ENCODE measurements around the gene B3GAT3.
"Not testable (repeated sequence)": the region's sequence is repeated elsewhere in the genome, so short reads cannot be mapped to it uniquely, and the experiment has no call there.

B3GAT3 gene

DNA sequence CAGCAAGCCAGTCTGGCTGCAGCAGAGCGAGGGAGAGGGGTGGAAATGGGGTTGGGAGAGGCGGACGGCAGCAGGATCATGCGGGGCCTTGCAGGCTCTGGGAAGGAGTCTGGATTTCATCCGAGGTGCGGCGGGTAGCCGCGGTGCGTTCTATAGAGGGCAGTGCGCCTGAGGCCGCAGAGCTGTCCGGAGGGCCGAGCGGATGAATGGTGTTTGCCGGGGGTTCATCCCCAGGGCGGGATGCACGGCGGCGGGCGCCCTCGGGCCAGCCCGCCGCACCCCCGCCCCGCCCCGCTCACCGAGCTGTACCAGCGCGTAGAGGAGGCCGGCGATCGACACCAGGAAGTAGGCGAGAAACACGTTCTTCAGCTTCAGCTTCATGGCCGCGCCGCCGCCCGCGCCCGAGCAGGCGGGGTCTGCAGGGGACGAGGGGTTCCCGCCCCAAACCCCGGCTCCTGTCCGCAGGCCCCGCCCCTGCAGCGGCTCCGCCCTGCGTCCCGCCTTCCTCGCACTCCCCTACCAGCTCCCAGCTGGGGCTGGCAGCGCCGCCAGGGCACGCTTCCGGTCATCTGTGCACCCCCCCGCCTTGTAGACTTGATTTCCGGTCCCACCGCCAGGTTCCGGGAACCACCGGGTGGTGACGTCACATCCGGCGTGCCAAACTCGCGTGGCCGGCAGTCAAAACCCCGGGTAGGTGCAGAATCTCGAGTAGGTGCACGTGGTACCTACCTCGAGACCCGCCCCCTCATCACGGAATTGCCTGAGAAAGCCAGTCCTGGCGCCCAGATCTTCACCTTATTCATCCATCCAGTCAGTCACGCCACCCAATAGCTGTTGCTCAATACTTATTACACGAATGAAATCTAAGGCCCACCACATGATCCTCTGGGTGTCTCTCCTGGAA is at the start of gene B3GAT3:
B3GAT3 (minus strand) TSS at position 420 of the 904 bp plus-strand sequence; CDS start at position 381, 39 bp downstream.
- peak; percentile 99 for DNase-seq

DNA sequence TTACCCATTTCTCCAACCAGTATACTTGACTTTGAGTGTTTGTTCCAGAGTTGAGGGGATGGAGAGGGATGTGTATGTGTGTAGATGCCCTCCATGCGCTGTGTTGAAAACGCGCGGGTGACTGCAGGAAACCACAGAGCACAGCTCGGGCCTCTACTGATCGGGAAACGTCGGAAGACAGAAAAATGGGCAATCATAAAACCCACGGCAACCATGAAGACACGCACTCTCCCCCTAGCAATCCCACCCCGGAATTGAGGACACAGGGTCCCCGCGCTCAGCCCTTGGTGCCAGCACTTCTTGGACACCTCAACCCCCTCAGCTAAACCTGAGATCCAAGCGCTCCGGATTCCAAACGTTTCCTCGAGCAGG is 49.4 kb upstream of the B3GAT3 start:
- no peak for DNase-seq

DNA sequence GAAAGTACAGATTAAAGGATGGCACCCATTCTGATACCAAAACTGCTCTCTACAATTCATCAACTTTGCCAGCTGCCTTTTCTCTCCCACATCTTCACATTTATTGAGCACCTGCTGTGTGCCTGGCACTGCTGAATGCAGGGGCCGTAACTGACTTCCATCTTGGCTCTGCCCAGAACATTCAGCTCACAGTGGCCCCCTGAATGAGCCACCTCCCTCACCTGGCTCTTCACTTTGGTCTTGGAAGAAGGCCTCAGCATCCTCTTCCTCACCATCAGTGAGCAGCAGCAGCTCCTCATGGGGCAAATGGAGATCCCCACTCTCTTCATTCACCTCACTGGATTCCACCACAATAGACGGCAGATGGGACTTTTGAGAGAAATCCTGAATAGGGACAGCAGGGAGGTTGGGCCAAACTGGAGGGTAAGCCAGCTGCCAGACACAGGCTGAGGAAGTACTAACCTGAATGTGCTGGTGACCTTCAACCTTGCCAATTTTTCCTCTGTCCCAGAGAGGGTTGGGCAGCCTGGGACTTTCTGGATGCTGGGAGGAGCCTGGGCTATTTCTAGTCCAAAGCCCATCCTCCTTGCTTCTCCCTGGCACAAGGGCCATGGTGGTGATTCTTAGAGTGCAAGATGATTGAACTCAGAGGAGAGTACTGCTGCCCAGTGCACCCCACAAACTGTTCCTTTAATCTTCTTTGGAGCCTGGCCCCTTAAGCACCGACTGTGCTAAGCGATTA is 47.8 kb upstream of the B3GAT3 start:
- DNase-seq, result no peak

DNA sequence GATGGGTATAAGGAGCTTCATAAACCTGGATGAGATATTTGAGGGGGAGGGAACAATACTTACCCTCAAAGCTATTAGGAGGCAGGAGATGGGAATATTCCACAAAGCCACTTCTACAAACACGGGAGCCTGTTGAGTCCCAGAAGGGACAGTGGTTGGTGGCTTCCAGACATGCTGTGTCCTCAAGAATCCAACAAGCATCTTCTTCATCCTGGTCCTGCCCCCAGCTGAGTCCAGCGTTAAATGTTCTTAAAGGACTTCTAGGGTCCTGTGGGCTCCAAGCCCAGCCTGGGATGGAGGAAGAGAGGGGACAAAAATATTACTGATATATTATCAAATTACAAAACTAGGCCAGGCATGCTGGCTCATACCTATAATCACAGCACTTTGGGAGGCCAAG is 45.7 kb upstream of the B3GAT3 start:
- no peak for DNase-seq

DNA sequence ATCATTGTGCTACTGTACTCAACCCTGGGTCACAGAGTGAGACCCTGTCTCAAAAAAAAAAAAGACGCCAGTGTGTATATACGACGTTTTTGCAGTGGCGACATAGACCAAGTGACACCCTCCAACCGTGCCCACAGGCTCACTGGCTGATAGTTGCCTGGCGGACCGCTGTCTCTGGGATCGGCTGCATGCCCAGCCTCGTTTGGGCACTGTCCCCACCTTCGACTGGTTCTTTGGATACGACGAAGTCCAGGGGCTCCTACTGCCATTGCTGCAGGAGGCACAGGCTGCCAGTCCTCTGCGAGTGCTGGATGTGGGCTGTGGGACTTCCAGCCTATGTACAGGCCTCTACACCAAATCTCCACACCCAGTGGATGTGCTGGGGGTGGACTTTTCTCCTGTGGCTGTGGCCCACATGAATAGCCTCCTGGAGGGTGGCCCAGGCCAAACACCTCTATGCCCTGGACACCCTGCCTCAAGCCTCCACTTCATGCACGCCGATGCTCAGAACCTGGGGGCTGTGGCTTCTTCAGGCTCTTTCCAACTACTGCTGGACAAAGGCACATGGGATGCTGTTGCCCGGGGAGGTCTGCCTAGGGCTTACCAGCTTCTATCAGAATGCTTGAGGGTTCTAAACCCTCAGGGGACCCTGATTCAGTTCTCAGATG is 44.6 kb upstream of the B3GAT3 start:
- no peak for DNase-seq

DNA sequence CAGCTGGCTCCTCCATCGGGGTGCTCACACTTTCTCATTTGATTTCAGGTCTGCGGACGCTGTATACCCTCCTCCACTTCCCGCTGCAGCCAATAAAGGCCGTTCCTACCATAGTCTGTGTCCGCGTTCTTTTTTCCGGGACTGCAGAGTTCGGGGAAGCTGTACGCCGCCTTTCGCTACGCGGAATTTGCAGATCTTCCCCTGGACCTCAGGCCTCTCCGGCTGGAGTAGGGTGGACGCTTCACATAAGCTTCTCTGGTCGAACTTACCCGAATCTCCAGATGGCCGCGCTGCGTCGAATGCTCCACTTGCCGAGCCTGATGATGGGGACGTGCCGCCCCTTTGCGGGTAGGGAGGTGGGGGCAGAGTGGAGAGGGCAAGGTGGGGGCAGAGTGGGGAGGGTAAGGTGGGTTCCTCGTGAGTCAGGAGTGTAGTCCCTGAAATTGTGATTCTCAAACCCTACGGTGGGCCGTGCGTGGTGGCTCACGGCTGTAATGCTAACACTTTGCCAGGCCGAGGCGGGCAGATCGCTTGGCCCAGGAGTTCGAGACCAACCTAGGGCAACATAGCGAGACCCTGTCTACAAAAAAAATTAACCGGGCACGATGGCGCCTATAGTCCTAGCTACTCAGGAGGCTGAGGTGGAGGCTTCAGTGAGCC is 43.9 kb upstream of the B3GAT3 start:
- peak; percentile 22 for DNase-seq

DNA sequence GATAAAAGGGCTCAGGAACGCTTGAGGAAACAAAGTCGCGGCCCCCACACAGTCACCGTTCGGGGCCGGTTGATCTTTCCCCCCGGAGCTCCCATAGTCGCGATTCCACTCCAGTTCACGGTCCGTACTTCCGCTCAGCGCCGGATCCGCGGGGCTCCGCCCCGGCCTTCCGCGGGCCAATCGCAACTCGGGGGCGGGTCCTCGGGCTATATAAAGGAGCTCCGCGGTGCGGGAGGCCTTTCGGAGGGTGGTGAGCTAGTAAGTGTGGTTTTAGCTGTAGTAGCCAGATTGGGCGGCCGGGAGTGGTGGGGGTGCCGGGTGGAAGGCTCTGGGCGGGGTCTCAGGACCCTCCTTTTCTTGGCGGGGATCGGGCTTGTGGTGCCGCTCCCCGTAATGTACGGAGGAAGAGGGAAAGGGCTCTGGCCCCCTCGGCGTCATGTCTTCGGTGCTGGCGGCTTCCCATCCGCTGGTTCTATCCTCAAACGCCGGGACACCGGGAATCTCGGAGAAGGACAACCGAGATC is 43.4 kb upstream of the B3GAT3 start, which contains the start of the genes C11orf98 and CSKMT:
C11orf98 (minus strand) TSS at position 136 of the 524 bp plus-strand sequence; CDS start at position 95, 41 bp downstream.
CSKMT (plus strand) TSS at position 238 of the 524 bp plus-strand sequence. CDS start 568 bp downstream, outside the sequence.
- DNase-seq, result peak; percentile 91

DNA sequence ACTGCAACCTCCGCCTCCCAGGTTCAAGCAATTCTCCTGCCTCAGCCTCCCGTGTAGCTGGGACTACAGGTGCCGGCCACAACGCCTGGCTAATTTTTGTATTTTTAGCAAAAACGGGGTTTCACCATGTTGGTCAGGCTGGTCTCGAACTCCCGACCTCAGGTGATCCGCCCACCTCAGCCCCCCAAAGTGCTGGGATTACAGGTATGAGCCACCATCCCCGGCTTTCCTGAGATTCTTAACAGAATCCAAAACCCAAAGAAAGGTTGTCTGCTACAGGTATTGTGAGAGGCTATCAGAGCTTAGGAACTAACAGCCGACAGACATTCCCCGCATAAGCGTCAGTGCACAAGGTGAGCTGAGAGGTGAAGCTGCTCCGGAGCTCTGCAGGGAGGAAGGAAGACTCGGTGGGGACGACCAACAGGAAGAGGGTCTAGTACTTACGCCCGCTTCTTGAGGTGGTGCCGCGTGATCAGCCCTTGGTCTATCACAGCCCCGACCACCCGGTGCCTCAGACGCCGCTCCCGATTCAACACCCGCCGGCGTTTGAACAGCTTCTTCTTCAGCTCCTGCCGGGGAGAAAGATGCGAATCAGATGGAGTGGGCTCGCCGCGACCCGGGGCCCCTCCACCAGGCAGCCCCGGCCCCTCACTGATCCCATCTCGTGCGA is 42.8 kb upstream of the B3GAT3 start:
- peak; percentile 66 for DNase-seq

DNA sequence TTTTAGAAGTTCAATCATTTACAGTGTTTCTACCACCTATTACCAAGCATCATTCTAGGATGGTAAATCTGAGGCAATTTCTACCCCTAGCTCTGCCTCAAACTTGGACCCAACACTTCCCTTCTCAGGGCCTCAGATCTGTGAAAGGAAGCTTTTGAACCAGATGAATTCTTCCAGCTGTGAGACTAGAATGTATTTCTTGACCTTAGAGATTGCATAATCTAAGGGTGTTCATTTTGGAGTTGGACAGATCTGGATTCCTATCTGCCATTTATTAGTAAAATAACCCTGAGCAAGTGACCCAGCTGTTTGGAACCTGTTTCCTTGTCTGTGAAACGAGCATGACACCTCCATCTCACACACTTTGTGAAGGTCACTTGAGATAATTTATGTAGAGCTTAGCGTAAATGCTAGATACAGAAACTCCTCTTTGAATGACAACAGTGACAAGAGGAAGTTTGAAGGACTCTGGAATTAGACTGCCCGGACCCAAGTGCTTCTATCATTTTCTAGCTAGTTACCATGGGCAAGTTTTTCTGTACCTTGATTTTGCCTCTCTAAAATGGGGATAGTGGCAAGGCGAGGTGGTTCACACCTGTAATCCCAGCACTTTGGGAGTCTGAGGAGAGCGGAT is 35.1 kb upstream of the B3GAT3 start:
- DNase-seq, result no peak

DNA sequence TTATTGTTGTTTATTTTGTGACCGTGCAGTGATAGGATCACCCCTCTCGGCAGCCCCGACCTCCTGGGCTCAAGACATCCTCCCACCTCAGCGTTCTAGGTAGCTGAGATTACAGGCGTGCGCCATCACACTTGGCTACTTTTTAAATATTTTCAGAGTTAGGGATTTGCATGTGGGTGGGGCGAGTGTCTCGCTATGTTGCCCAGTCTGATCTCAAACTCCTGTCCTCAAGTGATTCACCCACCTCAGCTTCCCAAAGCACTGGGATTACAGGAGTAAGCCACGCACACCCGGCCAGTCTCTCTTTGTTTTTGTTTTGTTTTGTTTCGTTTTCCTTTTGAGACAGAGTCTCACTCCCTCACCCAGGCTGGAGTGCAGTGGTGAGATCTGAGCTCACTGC is 32.5 kb upstream of the B3GAT3 start:
- no peak for DNase-seq

DNA sequence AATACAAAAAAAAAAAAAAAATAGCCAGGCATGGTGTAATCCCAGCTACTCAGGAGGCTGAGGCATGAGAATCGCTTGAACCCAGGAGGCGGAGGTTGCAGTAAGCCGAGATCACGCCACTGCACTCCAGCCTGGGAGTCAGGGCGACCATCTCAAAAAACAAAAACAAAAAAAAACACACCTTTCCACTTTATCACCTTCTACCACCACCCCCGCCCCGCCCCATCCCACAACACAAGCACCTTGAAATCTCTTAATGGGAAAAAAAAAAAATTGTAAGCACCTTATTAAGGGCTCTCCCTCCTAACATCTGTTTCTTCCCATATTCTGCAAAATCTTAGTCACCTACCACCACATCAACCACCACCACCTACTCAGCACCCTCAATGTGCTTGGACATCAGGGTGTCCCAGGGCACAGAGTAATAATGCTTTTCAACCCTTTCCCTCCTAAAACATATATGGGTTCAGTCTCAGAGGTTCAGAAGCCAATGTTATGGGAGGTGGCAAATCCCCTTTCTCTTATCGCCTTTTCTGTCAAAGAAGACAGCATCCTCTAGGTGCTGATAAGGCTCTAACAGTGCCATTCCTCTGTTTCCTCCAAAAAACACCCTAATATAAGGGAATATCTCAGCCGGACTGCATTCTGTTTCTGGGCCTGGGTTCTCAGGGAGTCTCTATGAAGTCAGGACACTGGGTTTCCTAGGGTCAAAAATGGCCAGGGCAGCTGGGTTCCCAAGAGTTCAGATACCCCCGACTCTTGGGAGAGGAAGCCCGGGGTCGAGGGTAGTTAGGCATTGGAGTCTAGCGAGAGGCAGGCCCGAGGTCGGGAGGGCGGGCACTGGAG is 30.6 kb upstream of the B3GAT3 start:
- DNase-seq, result no peak

DNA sequence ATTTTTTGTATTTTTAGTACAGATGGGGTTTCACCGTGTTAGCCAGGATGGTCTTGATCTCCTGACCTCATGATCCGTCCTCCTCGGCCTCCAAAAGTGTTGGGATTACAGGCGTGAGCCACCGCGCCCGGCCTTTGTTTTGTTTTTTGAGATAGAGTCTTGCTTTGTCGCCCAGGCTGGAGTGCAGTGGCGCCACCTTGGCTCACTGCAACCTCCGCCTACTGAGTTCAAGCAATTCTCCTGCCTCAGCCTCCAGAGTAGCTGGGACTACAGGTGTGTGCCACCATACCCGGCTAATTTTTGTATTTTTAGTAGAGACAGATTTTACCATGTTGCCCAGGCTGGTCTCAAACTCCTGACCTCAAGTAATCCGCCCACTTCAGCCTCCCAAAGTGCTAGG is 28.5 kb upstream of the B3GAT3 start:
- not testable (repeated sequence) for DNase-seq

DNA sequence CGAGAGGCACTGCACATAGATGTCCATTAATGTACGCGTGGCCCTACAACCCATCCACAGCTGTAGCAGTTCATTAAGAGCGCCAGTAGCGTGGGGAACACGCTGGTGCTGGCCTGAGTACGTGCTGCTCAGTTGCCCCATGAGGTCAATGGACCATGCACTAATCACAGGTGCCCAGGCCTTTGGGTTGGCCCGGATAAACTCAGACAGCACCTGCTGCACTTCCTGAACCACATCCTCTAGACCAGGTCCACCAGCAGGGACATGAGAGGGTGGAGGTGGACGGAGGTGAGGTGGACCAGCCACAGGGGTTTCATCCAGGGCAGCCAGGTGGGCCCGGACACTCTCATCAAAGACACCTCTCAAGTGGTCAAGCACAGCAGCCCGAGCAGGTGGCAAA is 27.7 kb upstream of the B3GAT3 start:
- no peak for DNase-seq

DNA sequence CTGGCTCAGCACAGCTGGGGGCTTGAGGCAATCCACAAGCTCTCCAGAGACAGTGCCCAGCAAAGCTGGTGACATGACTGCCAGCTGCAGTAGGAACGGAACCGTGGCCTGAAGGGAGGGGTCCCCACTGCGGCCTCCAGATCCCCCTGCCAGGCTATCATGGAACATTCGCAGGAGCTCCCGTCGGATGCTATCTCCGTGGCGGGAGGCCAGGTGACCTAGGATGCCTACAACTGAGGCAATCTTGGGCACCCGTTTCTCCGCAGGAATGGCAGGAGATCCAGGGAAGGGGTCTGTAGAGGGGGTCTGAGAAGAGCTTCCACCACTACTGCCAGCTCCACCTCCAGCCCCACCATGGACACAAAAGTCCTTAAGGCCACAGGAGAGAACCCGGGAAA is 27.2 kb upstream of the B3GAT3 start:
- no peak for DNase-seq

DNA sequence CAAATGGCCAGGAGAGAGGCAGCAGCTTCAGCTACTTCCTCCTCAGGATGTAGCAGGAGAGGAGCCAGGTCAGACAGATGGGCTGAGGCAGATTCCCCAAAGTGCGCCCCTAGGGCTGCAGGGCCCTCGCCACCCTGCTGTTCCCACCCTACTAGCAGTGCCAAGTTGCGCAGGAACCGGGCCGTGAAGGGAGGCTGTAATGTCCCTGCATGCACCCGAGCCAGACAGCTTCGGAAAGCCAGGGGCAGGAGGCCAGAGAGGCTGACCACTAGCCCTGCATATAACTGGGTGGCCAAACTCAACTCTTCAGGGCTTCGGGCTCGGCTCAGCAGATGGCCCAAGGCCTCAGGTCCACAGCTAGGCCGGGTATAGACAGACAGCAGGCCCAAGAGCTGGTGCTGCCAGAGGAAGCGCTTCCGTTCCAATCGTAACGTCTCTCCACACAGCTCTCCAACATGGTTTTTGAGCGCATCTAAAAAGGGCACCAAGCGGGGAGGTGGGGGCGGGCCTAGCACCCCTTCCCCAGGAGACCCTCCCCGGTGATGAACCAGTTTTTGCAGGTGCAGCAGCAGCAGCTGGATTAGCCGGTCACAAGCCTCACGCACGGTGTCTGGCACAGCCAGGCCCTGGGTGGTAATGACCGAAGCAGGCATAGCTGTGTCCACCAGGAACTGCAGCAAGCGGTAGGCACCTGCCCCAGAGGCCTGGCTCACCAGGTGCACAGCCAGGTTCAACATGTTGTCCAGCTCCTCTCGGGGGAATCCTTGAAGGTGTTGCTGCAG is 26.6 kb upstream of the B3GAT3 start:
- DNase-seq, result no peak

DNA sequence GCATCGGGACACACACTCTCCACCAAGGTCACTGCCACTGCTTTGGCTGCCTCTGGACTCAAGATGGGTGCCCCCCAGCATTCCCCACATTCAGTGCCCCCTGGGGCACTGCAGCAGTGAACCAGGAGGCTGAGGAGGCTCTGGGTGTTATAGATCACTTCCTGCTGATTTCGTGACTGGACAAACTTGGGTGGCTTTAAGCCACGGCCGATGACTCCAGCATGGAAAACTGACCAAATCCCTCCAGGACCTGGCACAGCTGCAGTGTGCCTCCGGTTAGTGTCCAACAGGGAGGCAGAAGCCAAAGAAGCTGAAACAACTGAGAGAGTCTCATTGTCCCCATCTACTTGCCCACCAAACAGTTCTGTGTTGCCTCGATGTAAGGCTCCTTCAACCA is 25.8 kb upstream of the B3GAT3 start:
- DNase-seq, result no peak

DNA sequence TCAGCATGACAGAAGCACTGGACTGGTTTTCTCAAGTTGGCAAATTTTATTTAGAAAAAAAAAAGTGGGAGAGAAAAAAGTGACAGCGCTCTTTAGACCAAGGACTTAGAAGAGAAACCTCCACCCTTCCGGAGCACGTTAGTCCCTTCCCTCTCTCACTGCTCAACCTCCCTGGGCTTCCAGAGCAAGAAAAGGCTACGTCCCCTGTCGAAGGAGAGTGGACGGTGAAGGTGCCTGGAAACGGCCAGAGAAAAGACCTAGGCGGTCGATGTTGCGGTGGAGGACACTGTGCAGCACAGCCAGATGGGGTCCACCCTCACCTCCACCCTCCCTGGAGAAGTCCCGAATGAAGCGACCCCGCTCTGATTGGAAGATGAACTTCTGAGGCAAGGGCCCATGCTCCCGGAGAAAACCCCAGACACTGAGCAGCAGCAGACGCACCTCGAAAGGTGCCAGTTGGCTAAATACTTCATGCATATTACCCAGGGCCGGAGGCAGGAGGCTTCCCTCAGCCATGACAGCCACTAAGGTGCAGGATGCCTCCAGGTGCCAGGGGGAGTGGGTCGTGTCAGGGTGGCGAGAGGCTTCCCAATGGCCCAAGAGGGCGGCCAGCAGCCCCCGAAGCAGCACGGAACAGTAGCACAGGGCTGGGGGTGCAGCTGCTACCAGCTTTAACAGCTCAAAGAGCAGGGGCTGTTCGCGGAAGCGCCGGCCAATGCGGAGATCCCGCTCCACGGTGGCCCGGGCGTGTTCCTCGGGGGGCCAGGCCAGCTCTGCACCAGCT is 25.2 kb upstream of the B3GAT3 start:
- no peak for DNase-seq

DNA sequence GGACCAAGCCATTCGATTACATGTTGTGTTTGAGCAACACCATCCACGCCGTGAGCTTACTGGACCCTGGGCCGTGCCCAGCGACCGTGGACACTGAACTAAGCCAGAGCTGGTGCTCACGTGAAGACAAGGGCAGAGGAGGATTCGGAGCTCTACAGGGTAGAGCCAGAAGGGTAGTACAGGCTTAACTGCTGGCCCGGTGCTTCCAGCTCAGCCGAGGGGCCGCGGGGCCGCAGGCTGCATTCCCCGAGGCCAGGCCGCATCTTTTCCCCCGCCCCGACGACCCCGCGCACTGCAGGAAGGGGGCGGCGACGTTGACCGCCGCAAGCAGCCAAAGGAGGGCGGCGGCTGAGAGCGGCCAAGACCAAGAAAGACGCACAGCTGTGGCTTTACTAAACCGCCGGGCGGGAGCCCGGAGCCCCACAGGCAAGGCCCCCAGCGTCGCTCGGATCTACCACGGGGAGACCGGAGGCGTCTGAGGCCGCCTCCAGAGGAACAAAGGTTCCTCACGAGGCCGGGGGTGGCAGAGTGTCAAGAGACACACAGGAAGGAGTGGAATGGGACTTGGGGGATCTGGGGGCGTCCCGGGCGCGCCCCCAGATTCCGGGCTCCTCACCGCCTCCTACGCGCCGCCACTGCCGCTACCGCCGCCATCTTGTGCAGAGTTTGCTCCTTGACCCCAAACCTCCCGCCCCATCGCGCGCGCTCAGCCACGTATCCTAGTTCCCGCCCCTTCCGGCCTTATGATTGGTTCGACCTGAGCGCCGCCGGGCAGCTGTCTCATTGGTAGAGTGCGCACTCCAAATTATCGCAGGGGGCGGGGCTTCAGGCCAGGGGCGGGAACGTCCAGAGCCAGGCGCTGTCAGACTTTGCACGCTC is 24.4 kb upstream of the B3GAT3 start, which contains the start of gene GANAB:
GANAB (minus strand) TSS at position 668 of the 879 bp plus-strand sequence; CDS start at position 654, 14 bp downstream.
- peak; percentile 97 for DNase-seq
